Lower leg skin (tissue), 3 donors: ENCODE results near the gene SLC6A5.

Experiments used
- CTCF ChIP-seq, 3 donors: fragments of 450-650 bp; IDR thresholded peaks; one replicate each; pipeline ENCODE4 v1.5.1; 2016; ENCODE audit warnings: antibody characterized with exemption in 3 of 3, mild to moderate bottlenecking in 3 of 3, moderate library complexity in 2 of 3
- POLR2A ChIP-seq, 2 donors: fragments of 450-650 bp; IDR thresholded peaks; one replicate each; pipeline ENCODE4 v1.6.1; 2016 to 2017; ENCODE audit warnings: antibody characterized with exemption in 2 of 2, mild to moderate bottlenecking in 1 of 2, moderate library complexity in 1 of 2

- TF ChIP-seq POLR2A (IDR thresholded peaks at IDR 0.05), result no peak
- no peak for TF ChIP-seq CTCF (IDR thresholded peaks at IDR 0.05)
Observed at GRCh38 chr11:20612416-20612815, 13.0 kb downstream of the SLC6A5 start.
